OCI-LY3 (cell line): ENCODE measurements around the gene FAM117A.
A peak's percentile ranks its signal among the peaks of the same experiment; 100 is the strongest.

Experiments used
- H2AFZ ChIP-seq: fragments of 200-600, 300-600 bp; shearing (Covaris generic); 2 replicates; pipeline ENCODE4 v1.6.0; 2014; ENCODE audit warnings: antibody characterized with exemption, low read depth, low read length
- H3K27ac ChIP-seq: fragments of 200-600, 300-600 bp; sonication (generic); 2 replicates; pipeline ENCODE4 v1.5.1; 2014; ENCODE audit warnings: mild to moderate bottlenecking, low read length, moderate library complexity, mixed read lengths
- H3K27me3 ChIP-seq: fragments of 200-600, 300-600 bp; sonication (generic); 2 replicates; pipeline ENCODE4 v1.6.1; 2014; ENCODE audit warnings: low read depth, low read length, mixed read lengths
- H3K36me3 ChIP-seq: fragments of 200-600, 300-600 bp; sonication (generic); replicated peaks from 2 replicates; pipeline ENCODE3; 2014; ENCODE audit warnings: low read depth, low read length, mixed read lengths
- H3K4me1 ChIP-seq: fragments of 300-600, 200-600 bp; sonication (generic); 2 replicates; pipeline ENCODE4 v1.6.1; 2014; ENCODE audit warnings: low read length, mixed read lengths
- H3K4me2 ChIP-seq: fragments of 200-600, 300-600 bp; sonication (generic); 2 replicates; pipeline ENCODE4 v1.6.1; 2014; ENCODE audit warnings: low read length, mixed read lengths
- H3K4me3 ChIP-seq: fragments of 300-600, 200-600 bp; sonication (generic); 2 replicates; pipeline ENCODE4 v1.5.1; 2014; ENCODE audit warnings: antibody characterized with exemption, mild to moderate bottlenecking, low read length, moderate library complexity
- H3K79me2 ChIP-seq: fragments of 300-600, 200-600 bp; shearing (Covaris generic); 2 replicates; pipeline ENCODE4 v1.6.1; 2014; ENCODE audit warnings: mild to moderate bottlenecking, low read length, mixed read lengths
- H3K9ac ChIP-seq: fragments of 300-600, 200-600 bp; shearing (Covaris generic); 2 replicates; pipeline ENCODE4 v1.6.0; 2014; ENCODE audit warnings: mild to moderate bottlenecking, low read length, moderate library complexity
- H3K9me3 ChIP-seq: fragments of 200-600, 300-600 bp; shearing (Covaris generic); 2 replicates; pipeline ENCODE4 v1.6.1; 2014; ENCODE audit warnings: low read length, mixed read lengths; ENCODE audit not compliant: insufficient read depth
- H4K20me1 ChIP-seq: fragments of 200-600, 300-600 bp; sonication (generic); 2 replicates; pipeline ENCODE4 v1.6.1; 2016; ENCODE audit warnings: low read length, mixed read lengths; ENCODE audit not compliant: insufficient read depth
- EZH2phosphoT487 ChIP-seq: fragments of 200-600 bp; shearing (Covaris generic); IDR thresholded peaks from 2 replicates; pipeline ENCODE4 v1.6.1; 2018; ENCODE audit warnings: antibody characterized with exemption, mixed run types, low read depth
- TF ChIP-seq, protein P1 (sequence below): fragments of 200-600, 300-600 bp; sonication (generic); IDR thresholded peaks from 2 replicates; pipeline ENCODE4 v1.5.1; 2014; ENCODE audit warnings: antibody characterized with exemption, low read length, low read depth

Gene FAM117A

GRCh38 chr17:49722066-49722465 is 41.9 kb downstream of the FAM117A start:
- TF ChIP-seq, protein P1, sequence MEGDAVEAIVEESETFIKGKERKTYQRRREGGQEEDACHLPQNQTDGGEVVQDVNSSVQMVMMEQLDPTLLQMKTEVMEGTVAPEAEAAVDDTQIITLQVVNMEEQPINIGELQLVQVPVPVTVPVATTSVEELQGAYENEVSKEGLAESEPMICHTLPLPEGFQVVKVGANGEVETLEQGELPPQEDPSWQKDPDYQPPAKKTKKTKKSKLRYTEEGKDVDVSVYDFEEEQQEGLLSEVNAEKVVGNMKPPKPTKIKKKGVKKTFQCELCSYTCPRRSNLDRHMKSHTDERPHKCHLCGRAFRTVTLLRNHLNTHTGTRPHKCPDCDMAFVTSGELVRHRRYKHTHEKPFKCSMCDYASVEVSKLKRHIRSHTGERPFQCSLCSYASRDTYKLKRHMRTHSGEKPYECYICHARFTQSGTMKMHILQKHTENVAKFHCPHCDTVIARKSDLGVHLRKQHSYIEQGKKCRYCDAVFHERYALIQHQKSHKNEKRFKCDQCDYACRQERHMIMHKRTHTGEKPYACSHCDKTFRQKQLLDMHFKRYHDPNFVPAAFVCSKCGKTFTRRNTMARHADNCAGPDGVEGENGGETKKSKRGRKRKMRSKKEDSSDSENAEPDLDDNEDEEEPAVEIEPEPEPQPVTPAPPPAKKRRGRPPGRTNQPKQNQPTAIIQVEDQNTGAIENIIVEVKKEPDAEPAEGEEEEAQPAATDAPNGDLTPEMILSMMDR, result no peak
- TF ChIP-seq EZH2phosphoT487, result no peak

GRCh38 chr17:49717371-49717861 is 46.5 kb downstream of the FAM117A start:
- Histone ChIP-seq H3K9ac (no peak overlapping the region), H3K36me3 (peaks cover 4% of the 10 kb centered on the region), H3K4me3 (no peak overlapping the region), H3K27ac (no peak overlapping the region), H3K79me2 (no peaks in the 10 kb centered on the region), H3K4me2 (peak overlapping the region; percentile 20; the same call in 1 of the 2 replicates), H3K27me3 (no peaks in the 10 kb centered on the region), H3K9me3 (no peaks in the 10 kb centered on the region), H2AFZ (no peak overlapping the region), H3K4me1 (peaks cover 12% of the 10 kb centered on the region), H4K20me1 (no peaks in the 10 kb centered on the region)
- TF ChIP-seq, protein P1, result no peak
- no peak for TF ChIP-seq EZH2phosphoT487

More at GRCh38 chr17:49722066-49722465, 41.9 kb downstream of the FAM117A start:
- H3K4me2 ChIP-seq, result no peak overlapping the region
- H2AFZ ChIP-seq, result no peak overlapping the region
- H4K20me1 ChIP-seq, result no peaks in the 10 kb centered on the region
- H3K36me3 ChIP-seq, result peaks cover 12% of the 10 kb centered on the region
- no peaks in the 10 kb centered on the region for H3K9me3 ChIP-seq
- no peak overlapping the region for H3K4me3 ChIP-seq
- H3K79me2 ChIP-seq, result no peaks in the 10 kb centered on the region
- H3K4me1 ChIP-seq, result peaks cover 10% of the 10 kb centered on the region
- H3K27me3 ChIP-seq, result no peaks in the 10 kb centered on the region
- no peak overlapping the region for H3K9ac ChIP-seq
- no peak overlapping the region for H3K27ac ChIP-seq

DNA sequence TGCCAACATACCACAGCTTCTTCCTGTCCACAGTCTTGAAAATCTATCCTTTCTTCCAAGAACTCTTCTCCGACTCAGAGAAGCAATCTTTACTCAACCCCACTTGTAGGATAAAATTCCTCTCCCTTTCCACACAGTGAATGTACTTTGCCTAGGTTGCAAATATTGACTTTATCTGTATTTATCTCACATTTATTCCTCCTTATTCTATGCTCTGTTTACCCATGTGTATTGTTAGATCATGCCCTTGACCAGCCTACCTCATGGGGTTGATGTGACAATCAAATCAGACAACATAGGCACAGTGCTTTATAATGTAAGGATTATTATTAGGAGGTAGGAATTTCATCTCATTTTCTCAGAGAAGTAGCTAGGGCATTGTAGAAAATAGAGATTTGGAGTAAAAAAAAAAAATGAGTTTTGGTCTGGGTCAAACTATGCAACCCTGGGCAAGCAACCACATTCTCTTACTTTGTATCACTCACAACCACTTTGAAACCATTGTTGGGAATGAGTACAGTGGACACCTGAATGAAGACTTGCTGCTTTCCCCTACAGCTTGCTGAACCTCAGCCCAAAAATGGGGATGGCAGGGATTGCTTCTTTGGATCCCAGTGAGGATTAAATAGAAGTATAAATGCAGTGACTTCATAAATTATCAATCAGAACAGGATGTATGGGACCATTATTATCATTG is 47.1 kb downstream of the FAM117A start:
- peaks cover 4% of the 10 kb centered on the region for H3K36me3 ChIP-seq
- peaks cover 12% of the 10 kb centered on the region for H3K4me1 ChIP-seq
- no peak overlapping the region for H3K4me2 ChIP-seq
- H4K20me1 ChIP-seq, result no peaks in the 10 kb centered on the region
- no peak overlapping the region for H3K9ac ChIP-seq
- no peak overlapping the region for H3K27ac ChIP-seq
- no peak overlapping the region for H3K4me3 ChIP-seq
- H3K9me3 ChIP-seq, result no peaks in the 10 kb centered on the region
- TF ChIP-seq EZH2phosphoT487, result no peak
- TF ChIP-seq, protein P1, result no peak
- H3K27me3 ChIP-seq, result no peaks in the 10 kb centered on the region
- H3K79me2 ChIP-seq, result no peaks in the 10 kb centered on the region
- no peak overlapping the region for H2AFZ ChIP-seq

- TF ChIP-seq, protein P1, result no peak
- TF ChIP-seq EZH2phosphoT487, result no peak
- no peaks in the 10 kb centered on the region for H4K20me1 ChIP-seq
- H3K9me3 ChIP-seq, result no peaks in the 10 kb centered on the region
- no peak overlapping the region for H3K27ac ChIP-seq
- H3K4me1 ChIP-seq, result peaks cover 12% of the 10 kb centered on the region
- no peak overlapping the region for H3K9ac ChIP-seq
- H3K4me2 ChIP-seq, result no peak overlapping the region
- no peaks in the 10 kb centered on the region for H3K79me2 ChIP-seq
- H3K27me3 ChIP-seq, result no peaks in the 10 kb centered on the region
- H3K36me3 ChIP-seq, result peaks cover 4% of the 10 kb centered on the region
- H3K4me3 ChIP-seq, result no peak overlapping the region
- no peak overlapping the region for H2AFZ ChIP-seq
These were observed 48.1 kb downstream of the FAM117A start for GRCh38 chr17:49715717-49716279.
